KG1 (cell line): ENCODE results near the gene CACYBP.
A peak's percentile ranks its signal among the peaks of the same experiment; 100 is the strongest.

Experiments used
- DNase-seq: peaks from one replicate; lab custom pipeline; 2025; lab: John Stamatoyannopoulos, UW

The CACYBP gene

DNA sequence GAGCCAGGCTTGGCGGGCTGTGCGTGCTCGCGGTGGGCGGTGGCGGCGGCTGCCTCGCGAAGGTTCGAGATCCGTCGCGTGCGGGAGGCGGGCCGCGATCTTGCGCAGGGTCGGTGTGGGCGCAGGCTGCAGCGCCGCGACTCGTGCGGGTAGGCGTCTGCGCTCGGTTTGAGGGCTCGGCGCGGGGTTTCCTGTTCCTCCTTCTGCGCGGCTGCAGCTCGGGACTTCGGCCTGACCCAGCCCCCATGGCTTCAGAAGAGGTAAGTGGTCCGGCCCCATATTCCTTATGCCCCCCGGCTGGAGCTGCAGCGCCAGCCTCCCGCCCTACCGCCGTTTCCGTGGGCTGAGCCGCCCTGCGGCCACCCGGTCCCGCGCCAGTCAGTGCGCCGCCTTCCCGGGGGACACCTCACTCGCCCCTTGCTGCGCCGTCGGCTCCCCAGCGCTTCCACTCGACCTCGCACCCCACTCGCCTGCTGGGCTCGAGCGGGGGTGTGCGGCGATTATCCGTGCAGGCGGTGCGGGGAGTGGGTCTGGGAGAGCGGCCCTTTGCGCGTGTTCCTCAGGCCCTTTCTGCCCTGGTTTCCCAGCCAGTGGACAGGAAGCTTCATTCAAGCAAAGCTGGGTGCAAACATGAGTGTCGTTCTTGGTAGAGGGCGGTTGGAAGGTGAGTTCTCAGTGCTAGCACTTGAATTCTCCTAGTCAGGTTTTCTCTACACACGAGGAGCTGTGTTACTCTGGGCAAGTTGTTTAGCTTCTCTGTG is at the start of gene CACYBP:
TSS of gene CACYBP (plus strand) at position 12 of the 761 bp plus-strand sequence. CDS start at position 246, 234 bp downstream.
- peak; percentile 18 for DNase-seq

DNA sequence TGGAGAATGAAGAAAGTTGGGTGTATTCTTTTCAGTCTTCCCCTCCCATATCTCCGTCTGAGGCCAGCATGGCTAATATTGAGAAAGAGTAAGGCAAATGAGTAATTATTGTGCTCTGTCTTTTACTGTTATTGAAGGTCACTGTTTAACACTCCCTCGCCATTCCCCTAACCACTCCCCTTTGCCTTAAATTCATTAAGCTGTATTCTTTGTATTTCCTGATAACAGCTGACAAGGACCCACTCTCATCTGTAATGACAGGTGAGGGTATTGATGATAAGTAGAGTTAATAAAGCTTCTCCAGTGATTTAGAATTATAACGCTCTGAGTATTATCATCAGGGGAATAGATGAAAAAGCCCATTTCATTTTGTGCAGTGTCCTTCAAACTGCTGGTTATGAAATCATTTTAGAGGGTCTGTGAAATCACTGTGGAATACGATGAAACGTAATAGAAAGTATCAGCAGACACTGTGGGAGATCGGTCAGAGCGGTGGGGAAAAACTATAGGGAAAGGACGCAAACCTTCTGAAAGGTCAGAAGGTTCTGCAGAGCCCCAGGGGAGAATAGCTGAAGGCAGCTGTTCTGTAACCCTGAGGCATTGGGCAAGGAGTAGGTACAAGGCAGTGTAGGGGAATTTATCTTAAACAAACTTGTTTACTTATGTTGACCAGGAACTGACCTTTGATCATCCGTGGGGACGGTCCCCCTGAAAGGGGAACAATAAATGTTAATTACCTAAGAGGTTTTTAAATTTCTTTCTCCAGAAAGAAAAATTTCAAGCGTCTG is 46.3 kb upstream of the CACYBP start:
- DNase-seq, result no peak

DNA sequence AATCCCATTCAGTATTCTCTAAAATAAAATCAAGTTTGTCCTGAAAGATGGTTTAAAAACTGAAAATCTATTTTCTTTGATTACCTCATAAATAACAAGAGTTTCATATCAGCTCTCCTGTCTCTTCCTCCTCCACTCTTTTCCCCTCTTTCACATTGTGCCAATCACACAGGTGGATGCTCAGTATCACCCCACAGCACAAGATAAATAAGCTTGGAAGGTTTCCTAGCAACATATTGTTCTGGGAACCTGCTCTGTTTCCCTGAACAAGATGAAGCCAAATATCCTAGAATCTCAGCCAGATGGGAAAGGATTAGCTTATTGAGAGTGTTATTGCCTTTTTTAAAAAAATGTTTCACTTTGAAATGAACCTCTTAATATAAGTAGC is 45.7 kb upstream of the CACYBP start:
- no peak for DNase-seq

GRCh38 chr1:174954671-174955669 is 44.8 kb upstream of the CACYBP start:
- DNase-seq, result no peak

DNA sequence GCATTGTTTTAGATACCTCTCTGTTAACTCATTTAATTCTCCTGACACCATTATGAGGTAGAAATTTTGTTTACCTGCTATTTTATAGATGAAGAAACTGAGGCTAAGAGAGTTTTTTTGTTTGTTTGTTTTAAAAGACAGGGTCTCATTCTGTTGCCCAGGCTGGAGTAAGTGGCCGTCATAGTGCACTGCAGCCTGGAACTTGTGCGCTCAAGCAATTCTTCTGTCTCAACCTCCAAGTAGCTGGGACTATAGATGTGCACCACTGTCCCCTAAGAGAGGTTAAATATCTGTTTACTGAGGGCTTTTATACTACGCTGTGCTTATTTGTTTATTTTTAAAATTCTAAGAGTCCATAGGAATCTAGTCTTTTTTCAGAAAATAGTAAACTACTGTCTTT is 43.7 kb upstream of the CACYBP start:
- DNase-seq, result no peak

- no peak for DNase-seq
These were observed 42.8 kb upstream of the CACYBP start for GRCh38 chr1:174956976-174957375.

DNA sequence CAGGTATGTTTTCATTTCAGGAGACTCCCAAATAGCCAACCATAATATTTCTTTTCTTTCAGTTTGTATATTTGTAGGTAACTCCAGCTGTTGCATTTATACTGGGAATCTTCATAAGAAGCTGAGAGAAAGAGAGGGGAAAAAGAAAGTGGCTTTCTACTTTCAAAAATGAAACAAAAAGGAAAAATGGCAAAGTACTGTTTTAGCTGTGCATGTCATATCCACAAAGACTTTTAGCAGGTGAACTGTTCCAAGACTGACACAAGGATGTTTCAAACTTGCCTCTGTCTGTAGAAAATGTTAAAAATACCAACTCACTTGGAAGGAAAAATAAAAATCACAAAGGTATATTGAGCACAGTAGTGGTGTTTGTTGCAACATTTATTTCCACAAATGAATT is 41.9 kb upstream of the CACYBP start:
- DNase-seq, result no peak

- DNase-seq, result no peak
These were observed 41.4 kb upstream of the CACYBP start for GRCh38 chr1:174958396-174958795.

GRCh38 chr1:174960362-174960761 is 39.4 kb upstream of the CACYBP start:
- DNase-seq, result no peak

GRCh38 chr1:174963529-174964125 is 36.1 kb upstream of the CACYBP start:
- DNase-seq, result no peak

DNA sequence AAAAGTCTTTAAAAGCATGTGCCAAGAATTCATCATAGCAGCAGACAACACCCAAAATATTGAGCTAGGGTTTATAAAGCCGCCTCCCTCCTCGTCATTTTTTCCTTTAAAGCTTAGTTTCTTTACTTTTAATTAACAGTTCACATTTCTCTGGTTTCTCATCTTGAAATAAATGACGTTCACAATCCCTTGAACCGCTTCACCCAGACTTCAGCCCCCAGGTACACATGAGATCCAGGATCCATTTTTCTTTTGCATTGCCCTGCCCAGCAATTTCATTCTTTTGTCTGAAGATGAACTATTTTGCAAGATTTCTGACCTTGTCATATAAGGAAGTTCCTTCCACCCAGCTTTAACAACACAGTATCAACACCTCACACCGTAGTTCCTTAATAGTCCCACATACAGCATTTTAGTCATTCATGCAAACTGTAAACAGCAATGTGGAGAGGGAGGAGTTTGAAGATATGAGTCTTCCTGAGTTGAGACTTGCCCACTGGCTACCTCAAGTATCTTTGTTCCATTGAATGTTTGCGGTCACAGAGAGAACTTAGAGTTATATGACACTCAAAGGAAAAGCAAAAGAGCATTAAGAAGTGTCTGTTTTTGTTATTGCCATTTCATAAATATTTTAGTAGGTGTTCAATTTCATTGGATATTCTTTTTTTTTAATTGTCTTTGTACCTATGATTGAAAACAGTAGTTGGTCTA is 35.3 kb upstream of the CACYBP start:
- no peak for DNase-seq

DNA sequence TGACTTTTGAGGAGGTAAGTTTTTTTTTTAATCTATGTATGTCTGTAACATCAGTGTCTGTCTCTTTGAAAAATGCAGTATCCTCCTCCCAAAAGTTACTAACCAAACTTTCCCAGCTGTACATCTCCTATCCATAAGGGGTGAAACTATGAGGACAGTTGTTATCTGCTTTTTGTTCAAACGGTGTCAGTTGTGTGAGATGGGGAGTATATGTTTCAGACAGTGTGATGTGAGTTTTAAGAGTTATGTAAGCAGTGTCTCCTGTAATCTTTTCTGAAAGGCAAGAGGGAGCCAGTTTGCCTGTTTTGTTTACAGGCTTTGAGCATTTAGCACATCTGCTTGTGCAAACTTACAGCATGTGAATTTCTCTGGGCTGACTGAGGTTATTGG is 34.8 kb upstream of the CACYBP start:
- DNase-seq, result no peak

DNA sequence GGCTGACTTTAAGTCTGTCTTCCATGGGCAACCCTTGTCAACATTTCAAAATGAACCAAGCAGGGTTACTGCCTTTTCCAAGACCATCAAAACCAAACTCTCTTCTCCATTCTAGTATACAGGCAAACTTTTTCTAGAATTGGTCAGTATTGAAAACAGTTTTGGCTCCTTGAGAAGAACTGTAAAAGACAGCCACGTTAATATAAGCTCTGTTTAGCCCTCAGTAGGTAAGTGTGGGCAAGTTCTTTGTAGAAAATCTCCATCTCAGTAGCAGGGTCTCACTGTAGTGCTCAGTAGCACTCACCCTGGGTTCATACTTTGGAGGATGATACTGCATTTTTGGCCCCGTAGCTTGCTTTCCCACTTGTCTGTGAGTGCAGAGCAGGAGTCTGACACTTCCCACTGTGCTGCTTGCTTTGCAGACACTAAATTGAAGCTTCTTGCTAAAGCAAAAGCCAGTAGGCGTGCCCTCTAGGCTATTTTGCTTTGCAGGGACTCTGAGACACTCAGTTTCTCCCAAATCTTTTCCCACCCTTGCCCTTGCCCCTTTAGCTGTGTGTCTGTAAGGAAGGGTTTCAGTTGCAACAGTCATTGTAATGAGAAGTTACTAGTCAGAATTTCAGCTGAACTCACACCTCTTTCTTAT is 34.3 kb upstream of the CACYBP start:
- DNase-seq, result no peak

- DNase-seq, result no peak
These were observed 33.7 kb upstream of the CACYBP start for GRCh38 chr1:174966008-174966572.

DNA sequence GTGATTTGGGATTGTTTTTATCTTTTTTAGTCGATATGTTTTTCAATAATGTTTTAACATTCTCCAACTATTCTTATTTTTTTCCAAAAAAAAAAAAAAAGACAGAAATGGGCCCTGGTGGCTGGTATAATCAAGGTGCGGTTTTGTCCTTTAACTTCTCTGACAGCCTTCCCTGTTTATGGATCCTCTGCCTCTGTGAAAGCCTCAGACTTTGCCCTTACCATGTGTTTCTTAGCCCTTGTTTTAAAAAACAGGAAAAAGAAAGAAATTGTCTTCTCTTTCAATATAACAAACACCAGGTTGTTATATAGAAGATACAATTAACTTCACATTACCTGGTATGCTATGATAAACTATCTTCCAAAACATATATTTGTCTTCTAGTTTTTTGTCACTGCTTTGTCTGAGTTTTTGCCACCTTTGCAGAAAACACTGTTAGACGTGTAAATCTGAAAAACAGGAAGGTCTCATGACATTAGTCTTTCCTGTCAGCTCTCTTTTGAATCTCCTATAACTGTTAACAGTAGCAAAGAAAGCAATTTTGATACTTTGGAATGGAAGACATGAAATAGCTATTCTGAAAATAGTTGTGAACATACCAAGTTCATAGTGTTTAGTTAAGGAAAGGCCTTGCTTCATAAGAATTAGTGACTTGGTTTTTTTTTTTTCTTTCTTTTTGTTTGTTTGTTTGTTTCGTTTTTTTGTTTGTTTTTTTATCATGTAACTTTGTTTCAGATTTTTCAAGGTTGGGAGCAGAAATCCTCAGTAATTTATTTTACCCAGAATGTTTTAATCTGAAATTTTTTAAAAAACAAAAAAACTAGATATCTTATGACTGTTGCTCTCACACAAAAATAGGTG is 31.7 kb upstream of the CACYBP start:
- no peak for DNase-seq

DNA sequence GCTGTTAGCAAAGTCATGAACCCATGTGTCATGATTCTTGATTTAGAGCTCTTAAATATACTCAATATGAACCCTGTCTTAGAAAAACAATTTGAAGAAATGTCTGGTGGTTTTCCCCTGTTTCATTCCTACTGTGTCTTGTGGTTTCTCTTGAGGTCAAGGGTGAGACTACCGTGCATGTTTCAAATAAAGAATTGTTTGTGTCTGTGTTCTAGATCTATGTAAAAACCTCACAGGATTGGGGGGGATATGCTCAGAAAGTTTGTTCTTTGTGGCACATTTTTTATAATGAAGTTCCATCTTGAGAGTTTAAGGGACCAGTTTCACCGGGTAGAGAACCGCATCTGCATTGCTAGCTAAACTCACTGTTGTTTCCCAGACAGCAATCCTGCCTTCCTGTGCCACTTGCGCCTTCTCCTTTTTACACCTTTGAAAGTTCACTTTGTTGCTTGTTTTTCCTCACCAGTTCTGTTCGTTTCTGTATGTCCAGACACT is 30.9 kb upstream of the CACYBP start:
- peak; percentile 71 for DNase-seq

GRCh38 chr1:174969977-174970376 is 29.8 kb upstream of the CACYBP start:
- no peak for DNase-seq

DNA sequence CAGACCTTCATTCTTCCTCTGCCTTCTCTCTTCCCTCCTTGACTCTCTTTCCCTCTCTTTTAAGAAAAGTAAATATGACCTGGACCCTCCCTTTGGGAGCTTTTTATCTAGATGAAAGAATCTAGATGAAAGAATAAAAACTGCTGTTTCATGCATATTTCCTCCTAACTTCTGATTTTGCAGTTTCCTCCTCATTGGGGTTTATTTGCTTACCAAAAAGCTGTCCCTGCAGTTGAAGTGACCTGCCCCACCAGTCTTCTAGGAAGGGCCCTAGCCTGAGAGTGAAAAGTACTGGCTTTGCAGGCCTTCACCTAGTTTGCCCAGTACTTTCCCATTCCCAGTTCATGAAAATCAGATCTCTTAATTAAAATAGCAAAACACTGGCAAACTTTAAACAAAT is 28.3 kb upstream of the CACYBP start:
- no peak for DNase-seq

GRCh38 chr1:174971902-174972301 is 27.8 kb upstream of the CACYBP start:
- DNase-seq, result no peak
